HG03097 (cell line): ENCODE measurements around the gene LIF.

ENCODE experiments used
- ATAC-seq: cut with Tn5 transposase; IDR thresholded peaks from one replicate; pipeline ENCODE4 v1.9.1; 2021; ENCODE audit not compliant: unreplicated experiment, low FRiP score

Gene LIF

GRCh38 chr22:30265823-30266444 is 19.4 kb upstream of the LIF start:
- peak; percentile 52 for ATAC-seq

- ATAC-seq: no peak
Measured at GRCh38 chr22:30265131-30265720, 18.7 kb upstream of the LIF start.

- ATAC-seq: no peak
Measured at GRCh38 chr22:30263883-30264282, 17.3 kb upstream of the LIF start.

- ATAC-seq: no peak
Measured at GRCh38 chr22:30262917-30263741, 16.6 kb upstream of the LIF start.

DNA sequence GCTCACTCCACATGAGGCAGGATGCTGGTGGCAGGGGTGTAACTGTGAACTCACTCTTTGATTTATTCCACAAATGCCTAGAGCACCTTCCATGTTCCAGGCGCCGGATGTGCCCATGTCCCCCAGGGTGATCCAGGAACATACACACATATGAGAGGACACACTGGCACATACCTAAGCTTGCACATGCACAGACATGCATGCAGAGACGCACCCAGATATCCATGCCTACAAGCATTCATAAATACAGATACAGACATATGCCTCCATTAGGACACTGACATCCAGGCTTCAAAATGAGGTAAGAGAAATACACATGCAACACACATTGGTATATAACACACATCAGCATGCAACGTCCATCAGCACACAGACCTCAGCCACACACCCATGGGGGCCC is 15.6 kb upstream of the LIF start:
- no peak for ATAC-seq

- ATAC-seq: no peak
Measured at GRCh38 chr22:30261134-30261533, 14.6 kb upstream of the LIF start.

GRCh38 chr22:30260682-30261081 is 14.1 kb upstream of the LIF start:
- no peak for ATAC-seq

GRCh38 chr22:30260276-30260675 is 13.7 kb upstream of the LIF start:
- no peak for ATAC-seq

DNA sequence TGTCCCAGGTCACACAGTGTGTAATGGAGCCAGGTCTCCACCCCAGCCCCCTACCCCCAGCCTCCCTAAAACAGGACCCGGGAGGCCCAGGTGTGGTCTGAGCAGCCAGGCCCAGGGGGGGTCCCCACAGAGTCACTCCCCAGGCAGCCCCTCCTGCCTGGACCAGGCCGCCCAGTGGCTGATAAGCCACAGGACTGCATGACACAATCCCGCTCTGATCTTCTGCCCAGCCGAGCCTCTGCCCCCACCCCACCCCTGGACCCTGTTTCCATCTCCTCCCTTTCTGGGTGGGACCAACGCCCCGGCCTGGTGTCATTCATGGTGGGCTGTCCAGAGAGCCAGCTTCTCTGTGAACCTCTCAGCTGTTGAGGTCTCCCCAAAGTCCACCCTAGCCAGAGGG is 7.8 kb upstream of the LIF start:
- ATAC-seq: no peak

GRCh38 chr22:30253205-30253852 is 6.8 kb upstream of the LIF start:
- ATAC-seq: no peak

DNA sequence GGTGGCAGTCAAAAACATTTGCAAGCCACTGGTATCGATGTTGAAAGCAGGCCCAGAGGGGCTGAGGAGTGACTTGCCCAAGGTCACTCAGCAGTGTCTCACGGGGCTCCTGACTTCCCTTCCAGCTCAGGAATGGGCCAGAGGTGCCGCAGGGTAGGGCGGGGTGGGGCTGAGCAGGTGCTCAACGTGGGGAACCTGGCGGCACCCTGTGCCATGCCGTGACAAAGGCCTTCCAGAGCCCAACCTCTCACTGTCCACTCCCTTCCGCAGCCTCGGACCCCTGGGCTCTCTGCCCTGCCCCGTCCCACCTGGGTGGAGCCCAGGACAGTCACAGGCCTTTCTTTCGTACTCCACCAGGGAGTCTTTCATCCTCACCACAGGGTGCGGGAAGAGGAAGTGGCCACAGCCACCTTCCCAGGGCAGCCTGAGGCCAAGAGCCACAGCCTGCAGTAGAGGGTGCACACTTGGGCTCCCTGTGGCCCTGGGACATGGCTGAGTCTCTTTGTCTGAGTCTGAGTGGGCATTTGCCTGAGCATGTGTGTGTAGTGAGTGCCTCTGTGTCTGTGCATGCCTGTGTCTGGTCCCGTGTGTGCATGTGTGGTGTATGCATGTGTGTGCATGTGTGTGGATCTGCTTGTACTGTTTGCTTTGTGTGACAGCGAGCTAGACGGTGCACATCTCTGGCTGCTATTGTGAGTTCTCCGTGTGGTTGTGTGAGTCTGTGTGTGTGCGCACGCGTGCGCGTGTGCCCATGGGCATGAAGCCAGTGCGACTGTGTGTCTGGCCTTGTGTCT is 6.0 kb upstream of the LIF start:
- no peak for ATAC-seq

GRCh38 chr22:30251711-30252110 is 5.2 kb upstream of the LIF start:
- ATAC-seq: no peak

- no peak for ATAC-seq
Measured at GRCh38 chr22:30250661-30251267, 4.2 kb upstream of the LIF start.

DNA sequence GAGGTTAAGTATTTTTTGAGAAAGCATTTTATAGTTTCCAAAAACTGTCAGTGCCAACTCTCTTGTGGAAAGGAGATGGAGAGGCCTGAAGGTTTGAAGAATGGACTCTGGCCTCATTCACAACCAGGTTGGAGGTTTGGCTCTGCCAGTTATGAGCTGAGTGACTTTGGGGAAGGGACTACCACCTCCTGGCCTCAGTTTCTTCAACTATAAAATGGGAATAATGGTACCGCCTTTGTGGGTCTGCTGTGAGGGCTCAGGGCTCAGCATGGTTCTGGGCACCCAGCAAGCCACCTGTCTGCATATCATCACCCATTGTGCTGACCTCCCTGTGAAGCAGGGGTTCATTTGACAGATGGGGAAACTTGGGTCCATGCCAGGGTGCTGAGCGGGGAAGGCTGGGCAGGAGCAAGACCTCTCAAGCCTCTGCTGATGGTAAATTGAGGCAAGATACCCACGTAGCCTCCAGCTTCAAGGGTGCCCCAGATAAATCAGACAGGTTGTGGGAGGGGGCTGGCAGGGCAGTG is 3.5 kb upstream of the LIF start:
- ATAC-seq: no peak

GRCh38 chr22:30249049-30250038 is 2.8 kb upstream of the LIF start:
- ATAC-seq: no peak

DNA sequence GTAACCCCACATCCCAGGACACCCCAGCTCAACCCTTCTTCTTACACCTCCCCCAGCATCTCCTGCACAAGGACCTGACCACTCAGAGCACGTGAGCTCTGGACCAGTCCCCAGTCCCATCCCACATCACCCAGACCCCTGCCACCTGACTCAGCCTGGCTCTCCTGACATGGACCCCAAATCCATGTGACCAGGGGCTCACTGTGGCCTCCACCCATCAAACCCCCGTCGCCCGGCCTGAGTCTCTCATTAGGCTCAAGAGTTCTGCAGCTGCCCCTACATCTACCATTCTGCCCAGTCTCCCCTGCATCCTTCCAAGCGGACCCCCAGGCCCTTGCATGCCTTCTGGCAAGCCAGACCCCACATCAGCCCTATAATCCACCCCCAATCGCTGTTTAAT is 1.9 kb upstream of the LIF start:
- no peak for ATAC-seq

- ATAC-seq: no peak
Measured at GRCh38 chr22:30247974-30248373, 1.4 kb upstream of the LIF start.

GRCh38 chr22:30247561-30247960 is 1.0 kb upstream of the LIF start:
- no peak for ATAC-seq
